ENCODE data around the gene TOMM6. TPM values are rescaled to one million over a fixed set of nuclear protein-coding genes. Genes with fewer than 3 reads are reported as not detected.

The TOMM6 gene
- 24.5 and 55.6 TPM in 2 replicates for total RNA-seq (ENCODE audit: low replicate concordance)

DNA sequence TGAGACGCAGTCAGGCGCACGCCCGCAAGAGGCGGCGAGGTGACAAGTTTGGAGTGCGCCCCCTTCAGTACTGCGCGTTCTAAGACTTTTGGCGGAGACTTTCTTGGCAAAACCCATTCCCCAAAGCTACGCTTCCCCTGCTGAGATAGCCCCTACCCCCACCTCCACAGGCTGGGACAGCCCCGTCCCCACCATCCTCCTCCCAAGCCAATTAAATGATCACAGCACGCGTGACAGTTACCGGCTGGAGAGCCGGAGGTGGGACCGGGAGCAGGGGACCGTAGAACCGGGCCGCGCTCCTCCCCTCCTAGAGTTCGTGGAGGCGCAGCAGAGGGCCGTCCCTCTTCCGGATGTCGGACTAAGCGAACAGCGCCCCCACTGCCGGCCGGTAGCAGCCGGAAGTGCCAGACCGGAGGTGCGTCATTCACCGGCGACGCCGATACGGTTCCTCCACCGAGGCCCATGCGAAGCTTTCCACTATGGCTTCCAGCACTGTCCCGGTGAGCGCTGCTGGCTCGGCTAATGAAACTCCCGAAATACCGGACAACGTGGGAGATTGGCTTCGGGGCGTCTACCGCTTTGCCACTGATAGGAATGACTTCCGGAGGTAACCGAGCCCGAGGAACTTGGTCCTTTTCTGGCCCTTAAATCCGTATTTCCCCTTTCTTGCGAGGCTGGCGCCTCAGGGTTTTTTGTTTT, at the start of gene TOMM6:
Gene TOMM6 (plus strand): TSS at position 476 of the 699 bp plus-strand sequence. CDS start 4 bp downstream, at position 480.

GRCh38 chr6:41747256-41748101, 40.0 kb upstream of the TOMM6 start, which contains the start of gene PGC:
Gene PGC, minus strand, starts transcription at chr6:41747397. Its CDS starts 63 bp downstream, at chr6:41747334.

DNA sequence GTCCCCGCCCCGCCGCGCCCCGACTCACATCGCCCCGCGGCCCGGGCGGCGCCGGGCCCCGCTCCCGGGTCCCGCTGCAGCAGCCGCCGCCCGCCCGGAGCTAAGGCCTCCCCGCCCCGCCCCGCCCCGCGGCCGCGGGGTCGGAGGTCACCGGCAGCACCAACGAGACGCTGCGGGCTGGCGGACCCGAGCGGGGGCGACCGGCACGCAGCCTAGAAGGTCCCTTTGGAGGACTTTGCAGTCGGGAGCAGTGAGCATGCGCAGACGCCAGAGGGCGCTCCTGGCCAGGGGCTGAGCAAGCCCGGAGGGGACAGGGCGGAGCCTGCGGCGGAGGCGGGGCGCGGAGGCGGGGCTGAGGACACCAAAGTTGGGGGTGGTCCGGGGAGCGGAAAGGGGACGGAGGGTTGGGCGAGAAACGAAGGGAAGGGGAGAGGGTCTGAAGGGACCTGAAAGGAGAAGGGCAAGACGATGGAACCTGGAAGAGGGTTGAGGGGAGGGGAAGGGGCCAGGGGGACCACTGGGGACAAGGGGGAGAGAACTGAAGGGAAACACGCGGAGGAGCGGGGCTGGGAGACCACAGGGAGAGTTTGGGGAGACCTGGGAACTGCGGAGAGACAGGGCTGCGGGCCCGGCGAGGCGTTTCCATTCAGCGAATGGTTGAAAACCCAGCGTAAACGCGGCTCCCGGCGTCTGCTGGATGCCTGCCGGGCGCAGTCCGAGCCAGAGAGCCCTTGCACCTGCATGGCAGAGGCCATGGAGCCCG, 7.5 kb upstream of the TOMM6 start, which contains the start of gene FRS3:
Gene FRS3 (minus strand): TSS at position 113 of the 763 bp plus-strand sequence. CDS start 2,913 bp downstream, outside the sequence.

DNA sequence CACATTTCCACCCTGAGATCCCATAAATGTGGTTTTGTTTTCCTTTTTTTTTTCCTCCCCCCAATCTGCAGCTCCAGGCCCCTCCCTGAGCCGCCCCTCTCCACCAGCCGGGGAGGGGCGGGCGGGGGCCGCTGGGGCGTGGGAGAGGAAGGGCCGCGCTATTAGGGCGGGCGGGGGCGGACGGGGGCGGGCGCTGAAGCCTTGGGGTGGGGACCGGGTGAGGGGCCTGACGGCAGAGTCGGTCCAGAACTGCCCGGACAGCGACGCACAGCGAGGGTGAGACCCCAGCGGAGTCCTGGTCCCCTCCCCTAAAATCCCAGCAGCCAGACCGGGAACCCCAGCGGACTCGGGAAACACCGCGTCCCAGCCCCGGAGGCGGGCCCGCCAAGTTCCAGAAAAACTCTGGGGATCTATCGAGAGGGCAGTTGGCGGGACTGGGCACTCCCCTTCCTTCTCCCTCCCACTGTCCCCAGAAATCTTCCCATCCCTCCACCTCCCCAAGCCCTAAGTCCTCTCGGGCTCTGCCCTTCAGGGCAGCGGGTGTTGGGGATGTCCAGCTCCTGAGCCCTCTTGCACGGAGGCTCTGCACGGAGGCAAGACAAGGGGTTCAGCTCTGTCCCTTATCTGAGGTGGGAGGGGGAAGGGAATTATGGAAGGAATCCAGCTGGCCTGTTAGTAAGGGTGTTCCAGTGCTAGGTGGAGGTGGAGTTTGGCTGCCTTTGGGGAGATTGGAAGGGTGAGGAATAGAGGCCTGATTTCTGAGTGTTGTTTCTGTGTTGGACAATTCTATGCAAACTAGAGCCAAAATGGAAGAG, 6.7 kb upstream of the TOMM6 start, which contains the start of gene PRICKLE4:
Gene PRICKLE4 (plus strand): TSS at position 232 of the 815 bp plus-strand sequence. CDS start 2,692 bp downstream, outside the sequence.

Other genes starting within 250 kb of the TOMM6 start
- 0.59 and 1.9 TPM in 2 replicates for gene FOXP4, start 241.3 kb upstream of the TOMM6 start, total RNA-seq (ENCODE audit: low replicate concordance)
- gene MDFI, start 149.2 kb upstream of the TOMM6 start, total RNA-seq (ENCODE audit: low replicate concordance) = 0.23 and 5.8 TPM in 2 replicates
- 2.6 and 6.3 TPM in 2 replicates for gene TFEB, start 52.1 kb upstream of the TOMM6 start, total RNA-seq (ENCODE audit: low replicate concordance)
- not detected in 2 replicates for gene PGC, start 40.3 kb upstream of the TOMM6 start, total RNA-seq (ENCODE audit: low replicate concordance)
- 1.1 and 4.7 TPM in 2 replicates for gene FRS3, start 7.8 kb upstream of the TOMM6 start, total RNA-seq (ENCODE audit: low replicate concordance)
- gene PRICKLE4, start 6.9 kb upstream of the TOMM6 start, total RNA-seq (ENCODE audit: low replicate concordance) = 0.15 and 0.23 TPM in 2 replicates
- gene USP49, start 107.7 kb downstream of the TOMM6 start, total RNA-seq (ENCODE audit: low replicate concordance) = 1.8 and 3.0 TPM in 2 replicates
- gene MED20, start 133.4 kb downstream of the TOMM6 start, total RNA-seq (ENCODE audit: low replicate concordance) = 16.7 and 28.3 TPM in 2 replicates
- gene BYSL, start 133.8 kb downstream of the TOMM6 start, total RNA-seq (ENCODE audit: low replicate concordance) = 22.1 and 25.4 TPM in 2 replicates
- 13.6 and 19.5 TPM in 2 replicates for gene CCND3, start 154.1 kb downstream of the TOMM6 start, total RNA-seq (ENCODE audit: low replicate concordance)

Measured in smooth muscle cell of the coronary artery (primary cell).